Measurements from ENCODE around the gene NPHS1.

DNA sequence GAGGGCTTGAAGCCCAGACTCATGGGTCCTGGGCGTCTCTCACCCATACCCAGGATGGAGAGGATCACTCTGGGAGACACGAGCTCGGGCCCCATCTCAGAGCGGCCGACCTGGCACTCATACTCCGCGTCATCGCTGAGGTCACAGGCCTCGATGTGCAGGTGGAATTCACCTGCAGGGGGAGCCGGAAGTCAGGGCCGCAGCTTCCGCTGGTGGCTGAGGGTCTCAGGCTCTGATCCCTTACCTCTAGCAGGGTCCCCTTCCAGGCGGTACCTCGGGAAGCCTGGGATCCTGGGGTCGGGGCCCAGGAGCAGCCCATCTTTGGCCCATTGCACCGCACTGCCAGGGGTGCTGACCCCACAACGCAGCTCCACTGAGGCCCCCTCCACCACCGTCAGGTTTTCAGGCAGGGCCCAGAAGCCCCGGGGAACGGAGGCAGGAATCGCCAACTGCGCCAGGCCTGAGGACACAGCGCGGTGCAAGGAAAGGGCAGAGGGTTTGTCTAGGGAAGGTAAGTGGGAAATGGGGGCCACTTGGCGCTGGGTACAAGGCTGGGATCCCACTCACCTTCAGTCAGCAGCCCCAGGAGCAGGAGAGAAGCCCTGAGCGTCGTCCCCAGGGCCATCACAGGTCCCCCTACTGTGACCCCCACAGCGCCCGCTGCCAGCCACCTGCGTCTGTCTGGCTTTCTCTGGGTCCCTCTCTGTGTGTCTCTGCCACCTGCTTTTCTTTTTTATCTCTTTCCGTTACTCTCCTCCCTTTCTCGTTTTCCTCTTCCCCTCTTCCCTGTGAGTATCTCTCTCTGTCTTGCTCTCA is 883 bp downstream of the NPHS1 start:
- no peak for TF ChIP-seq KAT8 (IDR thresholded peaks at IDR 0.05; ENCODE audit: low read depth)
- TF ChIP-seq, protein P1, sequence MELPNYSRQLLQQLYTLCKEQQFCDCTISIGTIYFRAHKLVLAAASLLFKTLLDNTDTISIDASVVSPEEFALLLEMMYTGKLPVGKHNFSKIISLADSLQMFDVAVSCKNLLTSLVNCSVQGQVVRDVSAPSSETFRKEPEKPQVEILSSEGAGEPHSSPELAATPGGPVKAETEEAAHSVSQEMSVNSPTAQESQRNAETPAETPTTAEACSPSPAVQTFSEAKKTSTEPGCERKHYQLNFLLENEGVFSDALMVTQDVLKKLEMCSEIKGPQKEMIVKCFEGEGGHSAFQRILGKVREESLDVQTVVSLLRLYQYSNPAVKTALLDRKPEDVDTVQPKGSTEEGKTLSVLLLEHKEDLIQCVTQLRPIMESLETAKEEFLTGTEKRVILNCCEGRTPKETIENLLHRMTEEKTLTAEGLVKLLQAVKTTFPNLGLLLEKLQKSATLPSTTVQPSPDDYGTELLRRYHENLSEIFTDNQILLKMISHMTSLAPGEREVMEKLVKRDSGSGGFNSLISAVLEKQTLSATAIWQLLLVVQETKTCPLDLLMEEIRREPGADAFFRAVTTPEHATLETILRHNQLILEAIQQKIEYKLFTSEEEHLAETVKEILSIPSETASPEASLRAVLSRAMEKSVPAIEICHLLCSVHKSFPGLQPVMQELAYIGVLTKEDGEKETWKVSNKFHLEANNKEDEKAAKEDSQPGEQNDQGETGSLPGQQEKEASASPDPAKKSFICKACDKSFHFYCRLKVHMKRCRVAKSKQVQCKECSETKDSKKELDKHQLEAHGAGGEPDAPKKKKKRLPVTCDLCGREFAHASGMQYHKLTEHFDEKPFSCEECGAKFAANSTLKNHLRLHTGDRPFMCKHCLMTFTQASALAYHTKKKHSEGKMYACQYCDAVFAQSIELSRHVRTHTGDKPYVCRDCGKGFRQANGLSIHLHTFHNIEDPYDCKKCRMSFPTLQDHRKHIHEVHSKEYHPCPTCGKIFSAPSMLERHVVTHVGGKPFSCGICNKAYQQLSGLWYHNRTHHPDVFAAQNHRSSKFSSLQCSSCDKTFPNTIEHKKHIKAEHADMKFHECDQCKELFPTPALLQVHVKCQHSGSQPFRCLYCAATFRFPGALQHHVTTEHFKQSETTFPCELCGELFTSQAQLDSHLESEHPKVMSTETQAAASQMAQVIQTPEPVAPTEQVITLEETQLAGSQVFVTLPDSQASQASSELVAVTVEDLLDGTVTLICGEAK (IDR thresholded peaks at IDR 0.05): no peak
- TF ChIP-seq, protein P1 (CRISPR knock-in tag; IDR thresholded peaks at IDR 0.05): no peak
- TF ChIP-seq KLF1 (tag; IDR thresholded peaks at IDR 0.05): no peak
- TF ChIP-seq, protein P2, sequence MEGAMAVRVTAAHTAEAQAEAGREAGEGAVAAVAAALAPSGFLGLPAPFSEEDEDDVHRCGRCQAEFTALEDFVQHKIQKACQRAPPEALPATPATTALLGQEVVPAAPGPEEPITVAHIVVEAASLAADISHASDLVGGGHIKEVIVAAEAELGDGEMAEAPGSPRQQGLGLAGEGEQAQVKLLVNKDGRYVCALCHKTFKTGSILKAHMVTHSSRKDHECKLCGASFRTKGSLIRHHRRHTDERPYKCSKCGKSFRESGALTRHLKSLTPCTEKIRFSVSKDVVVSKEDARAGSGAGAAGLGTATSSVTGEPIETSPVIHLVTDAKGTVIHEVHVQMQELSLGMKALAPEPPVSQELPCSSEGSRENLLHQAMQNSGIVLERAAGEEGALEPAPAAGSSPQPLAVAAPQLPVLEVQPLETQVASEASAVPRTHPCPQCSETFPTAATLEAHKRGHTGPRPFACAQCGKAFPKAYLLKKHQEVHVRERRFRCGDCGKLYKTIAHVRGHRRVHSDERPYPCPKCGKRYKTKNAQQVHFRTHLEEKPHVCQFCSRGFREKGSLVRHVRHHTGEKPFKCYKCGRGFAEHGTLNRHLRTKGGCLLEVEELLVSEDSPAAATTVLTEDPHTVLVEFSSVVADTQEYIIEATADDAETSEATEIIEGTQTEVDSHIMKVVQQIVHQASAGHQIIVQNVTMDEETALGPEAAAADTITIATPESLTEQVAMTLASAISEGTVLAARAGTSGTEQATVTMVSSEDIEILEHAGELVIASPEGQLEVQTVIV (CRISPR knock-in tag; IDR thresholded peaks at IDR 0.05; ENCODE audit: borderline replicate concordance): no peak
- TF ChIP-seq POLR2A (conservative IDR thresholded peaks at IDR 0.05): no peak
- TF ChIP-seq KLF10 (CRISPR knock-in tag; IDR thresholded peaks at IDR 0.05): no peak
- TF ChIP-seq, protein P3, sequence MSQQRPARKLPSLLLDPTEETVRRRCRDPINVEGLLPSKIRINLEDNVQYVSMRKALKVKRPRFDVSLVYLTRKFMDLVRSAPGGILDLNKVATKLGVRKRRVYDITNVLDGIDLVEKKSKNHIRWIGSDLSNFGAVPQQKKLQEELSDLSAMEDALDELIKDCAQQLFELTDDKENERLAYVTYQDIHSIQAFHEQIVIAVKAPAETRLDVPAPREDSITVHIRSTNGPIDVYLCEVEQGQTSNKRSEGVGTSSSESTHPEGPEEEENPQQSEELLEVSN (IDR thresholded peaks at IDR 0.05; ENCODE audit: borderline replicate concordance in 1 of 2, extremely low read depth in 1 of 2, insufficient read depth in 1 of 2, insufficient read length in 1 of 2, low read depth in 1 of 2, low read length in 1 of 2, poor library complexity in 1 of 2, severe bottlenecking in 1 of 2): no peak
- TF ChIP-seq, protein P4, sequence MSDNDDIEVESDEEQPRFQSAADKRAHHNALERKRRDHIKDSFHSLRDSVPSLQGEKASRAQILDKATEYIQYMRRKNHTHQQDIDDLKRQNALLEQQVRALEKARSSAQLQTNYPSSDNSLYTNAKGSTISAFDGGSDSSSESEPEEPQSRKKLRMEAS (CRISPR knock-in tag; IDR thresholded peaks at IDR 0.05): no peak
- TF ChIP-seq MYBL2 (IDR thresholded peaks at IDR 0.05; ENCODE audit: low read depth): no peak
- no peak for TF ChIP-seq MYBL2 (CRISPR knock-in tag; IDR thresholded peaks at IDR 0.05; ENCODE audit: borderline replicate concordance)
- TF ChIP-seq, protein P5, sequence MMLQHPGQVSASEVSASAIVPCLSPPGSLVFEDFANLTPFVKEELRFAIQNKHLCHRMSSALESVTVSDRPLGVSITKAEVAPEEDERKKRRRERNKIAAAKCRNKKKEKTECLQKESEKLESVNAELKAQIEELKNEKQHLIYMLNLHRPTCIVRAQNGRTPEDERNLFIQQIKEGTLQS (IDR thresholded peaks at IDR 0.05): no peak
- TF ChIP-seq, protein P5 (CRISPR knock-in tag; conservative IDR thresholded peaks at IDR 0.05): no peak
- no peak for TF ChIP-seq KDM2B (CRISPR knock-in tag; IDR thresholded peaks at IDR 0.05)
- TF ChIP-seq CBX3 (IDR thresholded peaks at IDR 0.05; ENCODE audit: borderline replicate concordance in 1 of 2, low read length in 2 of 2): no peak

Data from K562 (cell line).